Skeletal muscle cell (primary cell): ENCODE measurements around the gene DTNBP1.

Experiments
- DNase-seq: peaks from one replicate; pipeline ENCODE4 v3.0.0-alpha.2; 2010; ENCODE audit warnings: low read depth
- H3K4me3 ChIP-seq: 2 replicates; pipeline ENCODE4 v1.5.1; 2011; ENCODE audit warnings: low read depth, mild to moderate bottlenecking, control low read depth, low read length, moderate library complexity

Gene DTNBP1

DNA sequence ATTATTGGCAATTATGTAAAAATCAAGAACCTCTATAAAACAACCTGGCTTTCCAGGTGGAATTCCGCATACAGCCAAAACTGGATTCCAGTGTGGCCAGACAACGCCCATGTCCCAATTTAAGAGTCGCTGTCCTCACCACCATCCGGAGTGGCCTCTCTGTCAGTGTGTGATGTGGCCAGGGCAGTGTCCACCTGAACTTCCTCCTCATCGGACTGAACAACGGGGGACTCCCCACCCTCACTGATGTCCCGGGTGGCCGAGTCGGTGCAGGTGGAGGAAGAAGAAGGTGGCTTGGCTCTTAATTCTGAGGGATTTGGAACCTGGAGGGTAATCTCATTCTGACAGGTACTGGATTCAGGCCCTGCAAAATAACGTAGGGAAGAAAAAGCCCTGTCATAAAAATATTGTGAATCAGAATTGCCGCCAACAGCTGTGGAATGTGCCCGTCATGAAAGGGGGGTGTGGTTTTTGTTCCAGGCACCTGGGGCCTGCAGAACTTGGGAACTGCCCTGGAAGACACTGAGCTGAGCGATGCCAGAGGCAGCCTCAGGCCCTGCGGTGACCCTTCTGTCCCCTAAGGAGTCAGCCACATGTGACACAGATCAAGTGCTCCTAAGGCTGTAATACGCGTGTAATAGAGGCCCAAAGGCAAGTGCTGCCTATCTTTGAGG lies 139.8 kb downstream of the DTNBP1 start:
- no peak for DNase-seq

DNA sequence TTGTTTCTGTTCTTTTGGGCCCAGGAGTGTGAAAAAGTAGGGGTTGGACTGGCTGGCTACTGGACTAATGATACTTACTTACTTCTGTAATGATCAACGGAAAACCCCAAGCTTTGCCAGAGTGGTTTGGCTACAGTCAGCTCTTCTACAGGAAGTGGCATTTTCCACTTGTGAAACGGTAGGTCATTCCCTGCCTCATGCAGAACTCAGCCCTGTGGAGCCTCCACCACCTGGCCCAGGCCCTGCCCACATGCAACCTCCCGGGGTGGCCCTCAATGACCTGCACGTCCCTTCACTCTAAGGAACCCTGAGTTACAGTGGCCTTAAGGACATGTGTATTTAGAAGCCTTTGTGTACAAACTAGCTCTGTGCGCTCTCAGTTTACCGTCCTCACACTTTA lies 140.4 kb downstream of the DTNBP1 start:
- no peak for DNase-seq

More for the DNA sequence above, 139.8 kb downstream of the DTNBP1 start:
- H3K4me3 ChIP-seq: no peak overlapping the region

GRCh38 chr6:15522026-15522425 lies 140.8 kb downstream of the DTNBP1 start:
- H3K4me3 ChIP-seq: no peak overlapping the region
- no peak for DNase-seq

More for the DNA sequence above, 140.4 kb downstream of the DTNBP1 start:
- no peak overlapping the region for H3K4me3 ChIP-seq

DNA sequence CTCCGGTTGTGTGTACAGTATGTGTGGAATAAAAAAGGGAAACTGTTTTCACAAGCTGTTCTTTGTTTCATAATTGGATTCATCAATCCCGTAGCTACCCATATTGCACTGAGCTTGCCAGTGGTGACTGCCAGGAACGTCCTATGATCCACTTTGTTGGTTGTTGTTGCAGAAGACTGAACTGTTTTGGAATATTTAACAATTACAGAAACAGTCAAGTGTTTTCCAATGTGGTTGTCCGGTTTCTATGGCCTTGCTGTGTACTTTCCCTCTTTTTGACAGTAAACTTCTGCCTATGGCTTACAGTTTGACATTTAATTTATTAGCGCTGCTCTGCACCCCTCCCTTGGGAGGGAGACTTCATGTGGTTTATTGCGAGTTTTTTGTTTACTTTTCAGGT lies 141.2 kb downstream of the DTNBP1 start:
- no peak overlapping the region for H3K4me3 ChIP-seq
- no peak for DNase-seq

- no peak overlapping the region for H3K4me3 ChIP-seq
- DNase-seq: no peak
Observed at GRCh38 chr6:15520626-15521203, 142.1 kb downstream of the DTNBP1 start.

DNA sequence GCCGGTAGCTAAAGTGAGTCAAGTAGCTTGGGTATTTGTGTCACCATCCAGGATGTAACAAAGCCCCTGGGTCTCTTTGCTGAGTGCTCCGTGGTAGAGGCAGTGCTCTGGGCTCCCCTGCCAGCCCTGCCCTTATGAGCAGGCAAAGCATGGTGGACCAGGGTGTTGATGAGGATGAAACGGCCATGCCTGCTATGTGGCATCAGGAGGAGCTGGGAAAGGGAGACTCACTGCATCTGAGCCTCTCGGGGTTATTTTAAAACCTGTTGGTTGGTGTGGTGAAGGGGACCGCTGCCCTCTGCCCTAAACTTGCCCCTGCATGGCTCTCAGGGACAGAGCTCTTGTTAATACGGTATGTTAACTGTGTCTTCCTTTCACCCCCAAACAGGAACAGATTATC lies 143.1 kb downstream of the DTNBP1 start:
- no peak overlapping the region for H3K4me3 ChIP-seq
- no peak for DNase-seq

GRCh38 chr6:15518878-15519277 lies 143.9 kb downstream of the DTNBP1 start:
- no peak for DNase-seq
- no peak overlapping the region for H3K4me3 ChIP-seq

DNA sequence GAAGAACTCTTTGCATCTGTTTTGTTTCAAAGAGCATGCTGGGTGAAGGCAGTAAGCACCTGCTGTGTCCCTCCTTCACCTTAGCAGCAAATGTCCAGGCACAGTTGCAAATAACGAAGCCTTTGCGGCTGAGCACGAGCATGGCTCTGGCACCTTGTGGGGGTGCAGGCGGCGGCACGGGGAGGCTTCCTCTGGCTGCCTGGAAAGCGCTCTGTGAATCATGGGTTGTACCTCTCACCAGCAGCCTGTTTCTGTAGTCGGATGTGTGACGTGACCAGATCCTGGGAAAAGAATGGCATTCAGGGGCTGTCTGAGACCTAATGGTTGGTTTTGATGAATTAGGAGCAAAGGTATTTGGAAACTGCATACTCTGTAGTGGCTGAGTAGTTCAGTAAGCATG lies 144.8 kb downstream of the DTNBP1 start:
- no peak for DNase-seq
- H3K4me3 ChIP-seq: no peak overlapping the region

DNA sequence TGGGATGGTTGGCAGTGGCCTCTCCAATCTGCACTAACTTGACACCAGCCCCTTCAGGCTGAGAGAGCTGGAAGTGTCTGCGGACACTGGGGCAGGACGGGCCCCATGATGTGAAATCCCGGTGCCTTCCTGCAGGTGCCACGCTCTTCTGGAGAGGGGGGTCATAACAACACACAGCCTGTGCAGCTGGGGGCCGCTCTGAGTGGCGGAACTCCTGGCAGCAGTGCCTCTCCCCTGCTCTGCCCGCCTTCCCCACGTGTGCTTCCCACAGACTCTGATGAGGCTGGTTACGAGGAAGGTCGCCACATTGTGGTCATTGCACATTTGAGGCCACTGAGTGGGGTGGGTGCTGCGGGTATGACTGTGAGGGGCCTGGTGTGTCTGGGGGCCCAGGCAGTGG lies 145.2 kb downstream of the DTNBP1 start:
- DNase-seq: no peak
- no peak overlapping the region for H3K4me3 ChIP-seq

DNA sequence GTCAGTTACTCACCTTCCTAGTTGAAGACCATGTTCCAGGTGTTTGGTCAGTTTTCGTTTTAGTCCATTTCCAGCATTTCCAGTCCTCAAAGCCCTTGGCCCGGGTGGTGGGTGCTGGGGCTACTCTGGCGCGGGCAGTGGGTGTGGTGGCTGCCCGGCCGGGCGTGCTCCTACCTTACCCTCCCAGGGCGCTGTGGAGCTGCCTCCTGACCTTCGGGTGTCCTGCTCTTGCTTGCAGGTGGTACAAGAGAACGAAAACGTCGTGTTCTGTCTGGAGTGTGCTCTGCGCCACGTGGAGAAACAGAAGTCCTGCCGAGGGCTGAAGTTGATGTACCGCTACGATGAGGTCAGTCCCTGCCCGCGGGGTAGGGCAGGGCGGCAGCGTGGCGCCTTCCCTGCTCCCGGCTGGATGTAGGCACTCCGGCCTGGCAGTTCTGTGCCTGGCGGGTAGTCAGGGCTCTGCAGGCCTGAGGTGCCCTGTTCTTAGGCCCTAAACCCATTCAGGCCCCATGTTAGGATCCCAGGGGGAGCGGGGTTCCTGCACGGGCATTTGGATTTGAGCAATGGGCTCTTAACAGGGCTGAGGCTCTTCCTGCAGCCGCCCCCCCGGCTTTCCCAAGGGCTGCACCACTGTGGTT lies 145.8 kb downstream of the DTNBP1 start:
- H3K4me3 ChIP-seq: no peak overlapping the region
- no peak for DNase-seq

DNA sequence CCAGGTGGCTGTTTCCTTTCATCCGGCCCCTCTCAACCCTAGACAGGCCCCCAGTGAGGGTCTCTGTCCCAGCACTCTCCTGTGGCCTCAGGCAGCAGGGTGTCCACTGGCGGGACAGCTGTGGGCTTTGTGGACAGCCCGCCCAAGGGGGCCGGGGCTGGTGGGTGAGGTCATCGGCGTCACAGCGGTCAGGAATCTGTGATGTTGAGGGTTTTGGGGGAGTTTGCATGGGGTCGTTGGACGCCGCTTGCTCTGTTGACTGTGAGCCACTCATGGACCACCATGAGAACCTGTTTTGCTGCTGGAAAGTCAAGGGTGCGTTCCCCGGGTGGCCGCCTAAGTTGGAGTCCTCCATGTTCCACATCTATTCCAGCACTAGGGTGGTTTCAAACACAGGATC lies 146.4 kb downstream of the DTNBP1 start:
- no peak overlapping the region for H3K4me3 ChIP-seq
- DNase-seq: no peak

DNA sequence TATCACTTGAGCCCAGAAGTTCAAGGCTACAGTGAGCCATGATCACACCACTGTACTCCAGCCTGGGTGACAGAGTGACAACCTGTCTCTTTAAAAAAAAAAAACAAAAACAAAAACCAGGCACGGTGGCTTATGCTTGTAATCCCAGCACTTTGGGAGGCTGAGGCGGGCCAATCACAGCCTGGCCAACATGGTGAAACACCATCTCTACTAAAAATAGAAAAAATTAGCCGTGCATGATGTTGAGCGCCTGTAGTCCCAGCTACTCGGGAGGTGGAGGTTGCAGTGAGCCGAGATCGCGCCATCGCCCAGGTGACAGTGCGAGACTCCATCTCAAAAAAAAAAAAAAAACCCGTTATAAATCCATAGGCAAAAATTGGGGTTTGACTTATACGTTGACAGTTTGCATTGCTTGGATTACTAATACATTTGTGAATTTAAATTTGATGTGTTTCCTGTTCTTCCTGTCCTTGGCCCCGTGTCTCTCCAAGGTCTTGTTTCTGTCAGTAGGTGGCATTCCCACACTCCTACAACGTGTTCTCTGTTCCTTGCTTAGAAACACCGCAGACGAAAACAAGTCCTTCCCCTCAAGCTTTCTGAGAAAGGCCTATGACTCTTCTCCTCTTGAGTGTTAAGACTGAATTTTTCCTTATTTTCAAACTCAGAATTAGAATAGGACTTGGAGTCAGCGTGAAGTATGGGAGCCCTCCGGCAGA lies 147.0 kb downstream of the DTNBP1 start:
- H3K4me3 ChIP-seq: no peak overlapping the region
- no peak for DNase-seq

DNA sequence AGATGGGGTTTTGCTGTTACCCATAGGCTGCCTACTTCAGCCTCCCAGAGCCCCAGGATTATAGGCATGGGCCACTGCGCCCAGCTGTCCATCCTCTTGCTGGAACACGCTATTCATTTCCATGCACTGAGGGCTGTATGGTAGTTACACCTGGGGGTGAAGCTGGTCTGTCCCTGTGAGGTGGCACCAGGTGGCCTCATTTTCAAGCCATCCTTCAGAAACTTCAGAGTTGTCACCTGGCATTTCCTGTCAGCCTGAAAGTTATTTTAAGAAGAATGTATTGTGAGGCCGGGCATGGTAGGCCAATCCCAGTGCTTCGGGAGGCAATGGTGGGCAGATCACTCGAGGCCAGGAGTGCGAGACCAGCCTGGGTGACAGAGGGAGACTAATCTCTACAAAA lies 147.6 kb downstream of the DTNBP1 start:
- DNase-seq: no peak
- no peak overlapping the region for H3K4me3 ChIP-seq

- DNase-seq: no peak
- no peak overlapping the region for H3K4me3 ChIP-seq
Observed at GRCh38 chr6:15513801-15514711, 148.8 kb downstream of the DTNBP1 start.

- H3K4me3 ChIP-seq: no peak overlapping the region
- DNase-seq: no peak
Observed at GRCh38 chr6:15513131-15513771, 149.6 kb downstream of the DTNBP1 start.

DNA sequence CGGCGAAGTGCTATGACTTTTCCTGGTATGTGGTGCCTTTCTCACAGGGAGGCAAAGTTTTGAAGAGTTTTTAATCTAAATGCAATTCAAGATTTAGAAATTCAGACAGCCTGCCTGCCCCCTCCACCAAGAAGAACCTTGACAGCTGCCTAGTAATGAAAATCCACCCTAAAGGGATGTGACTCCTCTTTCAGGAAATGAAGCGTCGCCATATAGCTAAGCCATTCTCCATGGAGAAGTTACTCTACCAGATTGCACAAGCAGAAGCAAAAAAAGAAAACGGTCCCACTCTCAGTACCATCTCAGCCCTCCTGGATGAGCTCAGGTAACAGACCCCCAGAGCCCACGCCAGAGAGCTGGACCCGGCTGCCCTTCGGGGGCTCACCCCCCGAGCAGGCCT lies 150.1 kb downstream of the DTNBP1 start:
- H3K4me3 ChIP-seq: no peak overlapping the region
- no peak for DNase-seq

DNA sequence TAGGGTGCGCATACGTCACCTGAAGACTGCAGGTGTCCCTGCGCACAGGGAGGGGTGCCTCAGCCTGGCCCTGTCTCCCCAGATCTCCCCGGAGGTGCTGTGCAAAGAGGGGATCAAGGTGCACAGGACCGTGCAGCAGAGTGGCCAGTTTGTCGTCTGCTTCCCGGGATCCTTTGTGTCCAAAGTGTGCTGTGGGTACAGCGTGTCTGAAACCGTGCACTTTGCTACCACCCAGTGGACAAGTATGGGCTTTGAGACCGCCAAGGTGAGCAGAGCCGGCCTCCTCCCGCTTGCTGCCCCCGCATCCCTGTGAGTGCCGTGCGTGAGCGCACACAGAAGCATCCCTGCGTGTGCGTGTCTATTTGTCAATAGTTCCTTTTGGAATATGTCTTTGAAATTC lies 150.7 kb downstream of the DTNBP1 start:
- no peak overlapping the region for H3K4me3 ChIP-seq
- no peak for DNase-seq

- H3K4me3 ChIP-seq: no peak overlapping the region
- no peak for DNase-seq
Observed at GRCh38 chr6:15511248-15512125, 151.3 kb downstream of the DTNBP1 start.
